Testis (tissue), 5 donors: ENCODE data around the gene ASB3. TPM values are rescaled to one million over a fixed set of nuclear protein-coding genes. Genes with fewer than 3 reads are reported as not detected.
"Not testable (repeated sequence)": the region's sequence is repeated elsewhere in the genome, so short reads cannot be mapped to it uniquely, and the experiment has no call there.

Experiments
- DNase-seq: peaks from one replicate; pipeline ENCODE4 v3.0.0-alpha.2; 2019
- H3K27ac ChIP-seq, 2 donors: fragments of 200-600 bp; sonication (generic); one replicate each; pipeline ENCODE4 v1.5.1; 2019
- H3K27me3 ChIP-seq: fragments of 200-600 bp; sonication (generic); one replicate; pipeline ENCODE4 v1.5.1; 2019
- H3K36me3 ChIP-seq: fragments of 200-600 bp; sonication (generic); one replicate; pipeline ENCODE4 v1.5.1; 2017; ENCODE audit warnings: low read depth; ENCODE audit errors: missing control alignments
- H3K4me1 ChIP-seq: fragments of 200-600 bp; sonication (generic); one replicate; pipeline ENCODE4 v1.5.1; 2019
- H3K4me3 ChIP-seq, 2 donors: fragments of 200-600 bp; sonication (generic); one replicate each; pipeline ENCODE4 v1.5.1; 2017 to 2019
- H3K9me3 ChIP-seq: fragments of 200-600 bp; sonication (generic); one replicate; pipeline ENCODE4 v1.5.1; 2017
- CTCF ChIP-seq, 3 experiments: fragments of 450-650 bp in 2 of 3; fragments of 200-600 bp in 1 of 3; sonication (generic) in 1 of 3; IDR thresholded peaks; one replicate each; pipeline ENCODE4 v1.5.1; 2016 to 2019; ENCODE audit warnings: antibody characterized with exemption in 3 of 3, mild to moderate bottlenecking in 2 of 3, moderate library complexity in 1 of 3
- POLR2A ChIP-seq: fragments of 450-650 bp; IDR thresholded peaks from one replicate; pipeline ENCODE4 v1.6.1; 2017; ENCODE audit warnings: antibody characterized with exemption, mild to moderate bottlenecking, moderate library complexity
- WGBS, 2 donors: methylation state at CpG; one replicate each; pipeline ENCODE4 v1.1.5; 2018; 5-methylcytosine and 5-hydroxymethylcytosine counted together
- intact Hi-C: fragments of 100-400 bp; cut with DNase I; formaldehyde crosslinking; loops from one replicate; pipeline ENCODE4 v1.15.1; 2023; ENCODE audit warnings: low total_unique reads
- long read RNA-seq, 2 donors: transcript quantifications; one replicate each; lab custom pipeline, GENCODE V29; 2026
- polyA plus RNA-seq: library from polyadenylated mRNA; stranded (reverse); fragments of 350-450 nt; fragmentation: Illumina TruSeq; extraction: RNeasy Lipid Tissue Mini Kit (QIAGEN cat#74804); gene quantifications from one replicate; pipeline ENCODE4 v1.2.3, GENCODE V29; 2014; ENCODE audit warnings: low read depth, low replicate concordance; ENCODE audit not compliant: insufficient read depth
- total RNA-seq, 2 donors: library from RNA; depleted of rRNA; stranded (reverse); fragments of >200 nt; gene quantifications; one replicate each; pipeline ENCODE4 v1.2.3, GENCODE V29; 2016

ASB3 gene
- 10 to 100 TPM; 29.0 to 31.8 TPM for total RNA-seq
- 26.9 TPM for polyA plus RNA-seq
- long read RNA-seq, donor 1, partial matches to known transcripts = 7 of 12 reads
- long read RNA-seq, donor 1, other reads (novel, unspliced or antisense) = 0 of 12 reads
- long read RNA-seq, donor 2, partial matches to known transcripts = 0 of 4 reads
- long read RNA-seq, donor 2, other reads (novel, unspliced or antisense) = 0 of 4 reads

GRCh38 chr2:53786705-53787613 is at the start of gene ASB3, which contains the start of gene ERLEC1:
Gene ASB3 (minus strand): TSS chr2:53786953. CDS start chr2:53765572, 21,381 bp downstream.
Gene ERLEC1 (plus strand): TSS chr2:53787044. CDS start chr2:53787211, 167 bp downstream.
- Histone ChIP-seq H3K4me1 (peaks cover 26% of the 10 kb centered on the region), H3K27ac (peak within 1 kb of the TSS; percentile 82 to 86), H3K9me3 (no peaks in the 10 kb centered on the region), H3K36me3 (no peaks in the 10 kb centered on the region), H3K4me3 (peak within 1 kb of the TSS; percentile 81 to 94), H3K27me3 (no peaks in the 10 kb centered on the region)
- intact Hi-C loops = no loop called here
- DNase-seq = peak; percentile 94
- WGBS, 2 donors = 0 to 1% methylated on average over 37 to 75 of the region's 77 CpGs
- TF ChIP-seq CTCF (IDR thresholded peaks at IDR 0.05) = no peak
- peak; percentile 8 for TF ChIP-seq POLR2A

GRCh38 chr2:53829980-53830290 is 43.2 kb upstream of the ASB3 start:
- H3K9me3 ChIP-seq, H3K36me3 ChIP-seq, H3K27ac ChIP-seq, H3K27me3 ChIP-seq, DNase-seq, H3K4me3 ChIP-seq, intact Hi-C loops: not testable (repeated sequence)
- peaks cover 14% of the 10 kb centered on the region for H3K4me1 ChIP-seq
- 82 to 93% methylated on average over 4 of the region's 4 CpGs for WGBS, 2 donors

- Histone ChIP-seq H3K4me3 (no peak overlapping the region), H3K4me1 (peaks cover 14% of the 10 kb centered on the region), H3K9me3 (no peaks in the 10 kb centered on the region), H3K27me3 (no peaks in the 10 kb centered on the region), H3K27ac (no peak overlapping the region), H3K36me3 (no peaks in the 10 kb centered on the region)
- TF ChIP-seq CTCF (IDR thresholded peaks at IDR 0.05) = no peak
- no peak for TF ChIP-seq POLR2A
- intact Hi-C loops = no loop called here
- WGBS, 2 donors = 78 to 84% methylated on average over 11 of the region's 11 CpGs
- no peak for DNase-seq
These were observed 42.7 kb upstream of the ASB3 start for GRCh38 chr2:53829273-53829979.

- H3K27me3 ChIP-seq = no peaks in the 10 kb centered on the region
- H3K27ac ChIP-seq = no peak overlapping the region
- H3K4me1 ChIP-seq = peaks cover 14% of the 10 kb centered on the region
- 89 to 94% methylated on average over 4 of the region's 4 CpGs for WGBS, 2 donors
- no peaks in the 10 kb centered on the region for H3K36me3 ChIP-seq
- TF ChIP-seq POLR2A (no peak), CTCF (IDR thresholded peaks at IDR 0.05) (no peak)
- H3K4me3 ChIP-seq = no peak overlapping the region
- DNase-seq = no peak
- intact Hi-C loops = no loop called here
- H3K9me3 ChIP-seq = no peaks in the 10 kb centered on the region
These were observed 41.6 kb upstream of the ASB3 start for GRCh38 chr2:53828331-53828730.
